ENCODE results near the gene KRT15.

GRCh38 chr17:41556931-41557330 is 38.2 kb upstream of the KRT15 start:
- TF ChIP-seq CTCF (IDR thresholded peaks at IDR 0.05; ENCODE audit: poor library complexity) (no peak), EZH2 (IDR thresholded peaks at IDR 0.05; ENCODE audit: borderline replicate concordance) (no peak)
